Tibial artery (tissue), 4 donors: ENCODE data around the gene NKX3-2.

Source experiments
- DNase-seq, 2 donors: peaks; one replicate each; pipeline ENCODE4 v3.0.0-alpha.2; 2019
- H3K27ac ChIP-seq, 2 donors: fragments of 200-600 bp; sonication (generic) in 1 of 2; 1 replicate in 1 of 2; 2 replicates in 1 of 2; pipeline ENCODE4 v1.5.1; 2018 to 2019; ENCODE audit warnings: mild to moderate bottlenecking in 1 of 2
- H3K27me3 ChIP-seq, 2 donors: fragments of 200-600 bp; sonication (generic) in 1 of 2; one replicate each; pipeline versions ENCODE4 v1.5.1 to v1.6.0; 2016 to 2019
- H3K36me3 ChIP-seq, 3 donors: fragments of 200-600 bp; sonication (generic) in 2 of 3; one replicate each; pipeline ENCODE4 v1.5.1; 2016 to 2019; ENCODE audit warnings: mild to moderate bottlenecking in 2 of 3
- H3K4me1 ChIP-seq, 4 donors: fragments of 200-600 bp; sonication (generic) in 2 of 4; 1 replicate in 3 of 4; 2 replicates in 1 of 4; pipeline ENCODE4 v1.5.1; 2016 to 2019
- H3K4me3 ChIP-seq, 2 donors: fragments of 200-600 bp; sonication (generic) in 1 of 2; 1 replicate in 1 of 2; 2 replicates in 1 of 2; pipeline ENCODE4 v1.5.1; 2018 to 2019; ENCODE audit warnings: mild to moderate bottlenecking in 2 of 2
- H3K9me3 ChIP-seq, 3 donors: fragments of 200-600 bp; sonication (generic) in 1 of 3; one replicate each; pipeline ENCODE4 v1.5.1; 2016 to 2019
- intact Hi-C: fragments of 100-400 bp; cut with DNase I; formaldehyde crosslinking; loops from one replicate; pipeline ENCODE4 v1.15.0; 2023; ENCODE audit warnings: low total_unique reads
- TF ChIP-seq, protein P1 (sequence below), 2 experiments: fragments of 200-600 bp in 1 of 2; fragments of 450-650 bp in 1 of 2; IDR thresholded peaks; one replicate each; pipeline ENCODE4 v1.5.1; 2017 to 2019; ENCODE audit warnings: antibody characterized with exemption in 2 of 2, mild to moderate bottlenecking in 1 of 2, moderate library complexity in 1 of 2

Gene NKX3-2

DNA sequence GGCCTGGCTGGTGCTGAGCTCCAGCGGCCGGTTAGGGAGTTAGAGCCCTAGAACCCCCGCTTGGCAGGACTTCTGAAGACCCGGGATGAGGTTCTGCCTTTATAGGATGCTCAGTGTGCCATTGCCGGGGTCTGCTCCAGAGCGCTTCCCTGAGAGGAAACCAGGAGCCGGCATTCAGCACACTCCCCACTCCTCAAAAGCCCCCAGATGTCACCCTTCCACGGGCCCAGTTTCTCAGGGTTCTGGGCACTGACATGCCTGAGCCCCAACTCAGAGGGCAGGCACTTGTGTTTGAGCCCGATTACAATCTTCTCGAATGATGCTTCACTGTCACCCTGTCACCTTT is 6.5 kb downstream of the NKX3-2 start:
- no peaks in the 10 kb centered on the region for H3K36me3 ChIP-seq
- TF ChIP-seq, protein P1, sequence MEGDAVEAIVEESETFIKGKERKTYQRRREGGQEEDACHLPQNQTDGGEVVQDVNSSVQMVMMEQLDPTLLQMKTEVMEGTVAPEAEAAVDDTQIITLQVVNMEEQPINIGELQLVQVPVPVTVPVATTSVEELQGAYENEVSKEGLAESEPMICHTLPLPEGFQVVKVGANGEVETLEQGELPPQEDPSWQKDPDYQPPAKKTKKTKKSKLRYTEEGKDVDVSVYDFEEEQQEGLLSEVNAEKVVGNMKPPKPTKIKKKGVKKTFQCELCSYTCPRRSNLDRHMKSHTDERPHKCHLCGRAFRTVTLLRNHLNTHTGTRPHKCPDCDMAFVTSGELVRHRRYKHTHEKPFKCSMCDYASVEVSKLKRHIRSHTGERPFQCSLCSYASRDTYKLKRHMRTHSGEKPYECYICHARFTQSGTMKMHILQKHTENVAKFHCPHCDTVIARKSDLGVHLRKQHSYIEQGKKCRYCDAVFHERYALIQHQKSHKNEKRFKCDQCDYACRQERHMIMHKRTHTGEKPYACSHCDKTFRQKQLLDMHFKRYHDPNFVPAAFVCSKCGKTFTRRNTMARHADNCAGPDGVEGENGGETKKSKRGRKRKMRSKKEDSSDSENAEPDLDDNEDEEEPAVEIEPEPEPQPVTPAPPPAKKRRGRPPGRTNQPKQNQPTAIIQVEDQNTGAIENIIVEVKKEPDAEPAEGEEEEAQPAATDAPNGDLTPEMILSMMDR (IDR thresholded peaks at IDR 0.05): no peak
- H3K27ac ChIP-seq: no peak overlapping the region
- peaks cover 0 to 23% (median 10%) of the 10 kb centered on the region in 4 donors for H3K4me1 ChIP-seq
- peaks cover 0 to 8% (median 0%) of the 10 kb centered on the region in 3 donors for H3K9me3 ChIP-seq
- no peak overlapping the region for H3K4me3 ChIP-seq
- peaks cover 0 to 100% of the 10 kb centered on the region in 2 donors for H3K27me3 ChIP-seq
- intact Hi-C loops: no loop called here
- DNase-seq: no peak

DNA sequence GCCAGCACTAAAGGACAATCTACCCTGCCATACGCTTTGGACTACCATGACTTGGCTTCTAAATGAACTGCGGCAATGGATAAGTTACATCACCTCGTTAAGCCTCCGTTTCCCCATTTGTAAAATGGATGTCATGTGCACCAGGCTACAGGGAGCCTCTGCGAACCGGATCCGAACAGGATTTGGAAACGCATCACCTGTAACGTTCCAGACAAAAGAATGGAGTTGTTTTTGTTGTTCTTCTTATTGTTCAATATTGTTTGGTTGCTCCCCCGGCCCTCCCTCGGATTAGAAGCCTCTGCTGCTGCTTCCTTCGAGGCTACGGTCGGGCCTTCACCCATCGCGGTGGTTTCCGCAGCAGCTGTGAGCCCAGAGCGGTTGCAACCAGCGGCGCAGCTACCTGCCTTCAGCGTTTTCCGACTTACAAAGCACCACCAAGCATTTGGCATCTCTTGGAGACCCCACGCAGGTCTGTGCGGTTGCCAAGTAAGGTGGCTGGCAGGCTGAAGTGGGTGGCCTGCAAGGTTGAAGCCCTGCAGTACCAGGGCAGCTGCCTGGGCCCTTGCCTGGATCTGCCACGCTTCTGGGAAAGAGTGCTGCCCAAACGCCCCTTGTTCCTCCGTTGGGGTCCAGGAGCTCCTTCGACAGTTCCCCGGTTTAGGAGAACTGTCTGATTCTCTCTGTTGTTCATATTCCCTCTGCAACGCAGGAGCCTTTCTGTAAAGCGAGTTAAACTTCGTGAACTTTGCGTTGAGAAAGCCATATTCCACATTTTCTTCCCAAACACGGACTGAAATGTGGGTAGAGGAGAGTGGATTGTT is 7.1 kb downstream of the NKX3-2 start:
- Histone ChIP-seq H3K36me3 (no peaks in the 10 kb centered on the region), H3K27ac (no peak overlapping the region), H3K4me1 (peaks cover 0 to 22% (median 9%) of the 10 kb centered on the region in 4 donors), H3K9me3 (peaks cover 0 to 2% (median 0%) of the 10 kb centered on the region in 3 donors), H3K4me3 (no peak overlapping the region), H3K27me3 (peaks cover 0 to 98% of the 10 kb centered on the region in 2 donors)
- TF ChIP-seq, protein P1 (IDR thresholded peaks at IDR 0.05): no peak
- intact Hi-C loops: no loop called here
- DNase-seq: no peak

DNA sequence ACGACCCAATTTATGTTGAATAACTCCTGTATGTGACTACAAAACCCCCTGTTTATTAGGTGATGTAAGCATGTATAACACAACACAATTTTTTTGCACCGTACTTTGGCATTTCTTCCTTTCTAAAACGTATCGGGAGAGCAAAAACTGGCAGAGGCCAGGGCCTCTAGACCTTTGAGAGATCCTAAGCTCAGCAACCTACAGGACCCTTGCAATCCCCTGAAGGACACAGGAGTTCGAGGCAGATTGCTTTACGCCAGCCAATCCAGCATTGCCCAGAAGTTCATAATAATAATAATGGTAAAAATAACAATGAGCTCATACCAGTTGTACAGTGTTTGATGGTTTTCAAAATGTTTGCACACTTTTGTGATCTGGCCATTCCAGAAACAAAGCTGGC is 7.7 kb downstream of the NKX3-2 start:
- H3K27me3 ChIP-seq: peaks cover 0 to 98% of the 10 kb centered on the region in 2 donors
- H3K36me3 ChIP-seq: no peaks in the 10 kb centered on the region
- no peaks in the 10 kb centered on the region for H3K9me3 ChIP-seq
- H3K27ac ChIP-seq: no peak overlapping the region
- DNase-seq: no peak
- TF ChIP-seq, protein P1 (IDR thresholded peaks at IDR 0.05): no peak
- H3K4me1 ChIP-seq: peaks cover 0 to 15% (median 3%) of the 10 kb centered on the region in 4 donors
- intact Hi-C loops: no loop called here
- H3K4me3 ChIP-seq: no peak overlapping the region

DNA sequence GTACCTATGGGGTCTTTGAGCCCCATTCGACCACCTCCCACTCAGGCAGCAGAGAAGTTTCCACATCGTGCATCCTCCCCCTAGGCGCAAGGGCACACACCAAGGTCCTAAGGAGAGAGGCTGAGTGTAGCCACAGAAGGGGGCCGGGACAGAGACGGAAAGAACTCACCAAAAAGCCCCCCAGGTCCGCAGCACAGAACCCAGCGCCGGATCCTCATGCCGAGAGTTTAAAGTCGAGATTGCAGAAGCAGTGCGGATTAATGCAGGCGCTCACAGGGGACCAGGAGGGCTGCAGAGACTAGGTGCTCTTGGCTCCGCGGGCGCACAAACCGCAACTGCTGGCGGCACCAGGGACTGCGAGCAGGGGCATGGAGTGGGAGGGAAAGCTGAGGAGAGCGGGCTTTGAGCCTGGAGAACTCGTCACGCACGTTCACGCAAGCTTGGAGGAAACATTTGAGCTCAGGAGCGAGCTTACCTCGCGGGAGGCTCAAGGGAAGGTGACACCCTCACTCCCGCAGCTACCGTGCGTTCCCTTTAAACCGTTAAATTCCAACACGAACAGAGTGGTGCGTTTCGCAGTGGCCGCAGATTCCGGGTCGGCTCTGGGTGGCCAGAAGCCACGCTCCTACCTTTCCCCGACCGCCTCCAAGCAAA is 8.5 kb downstream of the NKX3-2 start:
- intact Hi-C loops: no loop called here
- H3K27me3 ChIP-seq: peaks cover 0 to 98% of the 10 kb centered on the region in 2 donors

DNA sequence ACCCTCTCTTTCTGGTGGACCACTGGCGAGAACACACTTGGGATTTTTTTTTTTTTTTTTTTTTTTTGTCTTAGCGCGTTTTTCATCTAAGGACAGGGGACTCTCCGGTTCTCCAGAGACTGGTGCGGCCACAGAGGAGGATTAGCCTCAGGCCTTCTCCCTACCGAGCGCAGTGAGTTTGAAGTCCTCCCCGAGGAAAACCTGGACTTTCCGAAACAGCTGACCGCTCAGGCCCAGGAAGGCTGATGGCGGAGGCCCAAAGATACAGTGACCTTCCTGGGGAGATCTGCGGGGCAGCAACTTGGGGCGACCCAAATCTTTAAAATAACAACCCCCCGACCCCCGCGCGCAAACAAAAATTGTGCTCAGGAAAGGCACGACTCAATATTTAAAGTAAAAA is 9.2 kb downstream of the NKX3-2 start:
- TF ChIP-seq, protein P1 (IDR thresholded peaks at IDR 0.05): no peak
- no peak for DNase-seq
- no peaks in the 10 kb centered on the region for H3K9me3 ChIP-seq
- peaks cover 0 to 14% (median 3%) of the 10 kb centered on the region in 4 donors for H3K4me1 ChIP-seq
- H3K27me3 ChIP-seq: peaks cover 0 to 98% of the 10 kb centered on the region in 2 donors
- H3K27ac ChIP-seq: no peak overlapping the region
- H3K36me3 ChIP-seq: no peaks in the 10 kb centered on the region
- H3K4me3 ChIP-seq: no peak overlapping the region
- intact Hi-C loops: no loop called here

More for the DNA sequence above, 8.5 kb downstream of the NKX3-2 start:
- peaks cover 0 to 14% (median 3%) of the 10 kb centered on the region in 4 donors for H3K4me1 ChIP-seq
- no peak overlapping the region for H3K4me3 ChIP-seq
- TF ChIP-seq, protein P1 (IDR thresholded peaks at IDR 0.05): no peak
- DNase-seq: no peak
- H3K27ac ChIP-seq: no peak overlapping the region
- H3K9me3 ChIP-seq: no peaks in the 10 kb centered on the region
- no peaks in the 10 kb centered on the region for H3K36me3 ChIP-seq
